ENCODE measurements around the gene FAM3D.
"Not testable (repeated sequence)": the region's sequence is repeated elsewhere in the genome, so short reads cannot be mapped to it uniquely, and the experiment has no call there.

The FAM3D gene, protein sequence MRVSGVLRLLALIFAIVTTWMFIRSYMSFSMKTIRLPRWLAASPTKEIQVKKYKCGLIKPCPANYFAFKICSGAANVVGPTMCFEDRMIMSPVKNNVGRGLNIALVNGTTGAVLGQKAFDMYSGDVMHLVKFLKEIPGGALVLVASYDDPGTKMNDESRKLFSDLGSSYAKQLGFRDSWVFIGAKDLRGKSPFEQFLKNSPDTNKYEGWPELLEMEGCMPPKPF

GRCh38 chr3:58666683-58667082, at the start of gene FAM3D:
Gene FAM3D, minus strand, starts transcription at chr3:58666774. Its CDS starts 11,211 bp downstream, at chr3:58655563.
- no peak for DNase-seq (ENCODE audit: low read depth in 2 of 2)

DNA sequence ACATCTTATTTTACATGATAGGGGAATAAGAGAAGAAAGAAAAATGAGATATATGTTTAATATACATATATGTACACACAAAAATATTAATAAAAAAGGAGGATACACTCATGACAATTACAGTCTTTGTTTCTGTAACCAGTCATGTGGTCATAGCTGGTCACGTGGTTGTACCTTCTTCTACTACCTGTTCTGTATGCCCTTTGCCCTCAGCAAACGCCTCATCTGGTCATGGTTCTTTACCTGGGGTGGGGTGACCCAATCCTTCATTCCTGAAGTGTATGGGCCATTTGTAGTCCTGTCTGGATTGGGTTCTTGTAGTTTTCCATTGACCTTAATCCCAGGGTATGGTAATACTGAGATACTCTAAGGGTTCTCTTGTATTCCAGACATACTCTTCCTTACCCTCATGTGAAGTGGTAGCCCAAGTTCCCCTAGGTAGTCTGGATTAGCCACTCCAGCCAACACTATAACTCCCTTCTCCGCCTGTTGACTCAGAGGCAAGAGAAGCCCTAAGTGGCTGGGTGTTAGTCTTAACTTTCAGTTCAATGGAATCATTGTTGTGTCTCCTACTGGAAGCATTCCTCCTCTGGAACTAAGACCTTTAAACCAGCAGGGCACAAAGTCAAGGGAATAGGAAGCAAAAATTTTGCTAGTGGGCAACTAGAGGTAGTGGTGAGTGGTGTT, 47.3 kb upstream of the FAM3D start:
- DNase-seq (ENCODE audit: low read depth in 2 of 2): no peak

DNA sequence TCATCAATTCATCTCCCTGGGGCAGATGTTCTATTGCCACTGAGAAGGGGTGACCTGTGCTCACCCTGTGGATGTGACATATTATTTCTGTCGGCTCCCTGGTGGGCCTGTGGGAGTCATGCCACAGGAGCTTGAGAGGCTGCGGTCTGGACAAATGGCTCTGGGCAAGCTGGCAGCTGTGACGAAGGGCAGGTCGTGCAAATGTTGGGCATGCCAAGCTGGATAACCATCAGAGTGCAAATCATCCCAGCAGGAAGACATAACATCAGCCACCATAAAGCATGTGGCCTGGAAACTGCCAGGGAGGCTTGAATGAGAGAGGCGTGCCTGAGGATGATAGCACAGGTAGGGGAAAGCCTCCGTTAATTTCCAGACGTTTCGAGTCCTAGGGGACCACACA, 45.3 kb upstream of the FAM3D start:
- no peak for DNase-seq (ENCODE audit: low read depth in 2 of 2)

DNA sequence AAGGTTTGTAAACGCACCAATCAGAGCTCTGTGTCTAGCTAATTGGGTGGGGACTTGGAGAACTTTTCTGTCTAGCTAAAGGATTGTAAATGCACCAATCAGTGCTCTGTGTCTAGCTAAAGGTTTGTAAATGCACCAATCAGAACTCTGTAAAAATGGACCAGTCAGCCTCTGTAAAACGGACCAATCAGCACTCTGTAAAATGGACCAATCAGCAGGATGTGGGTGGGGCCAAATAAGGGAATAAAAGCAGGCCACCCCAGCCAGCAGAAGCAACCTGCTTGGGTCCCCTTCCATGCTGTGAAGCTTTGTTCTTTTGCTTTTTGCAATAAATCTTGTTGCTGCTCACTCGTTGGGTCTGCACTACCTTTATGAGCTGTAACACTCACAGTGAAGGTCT, 42.4 kb upstream of the FAM3D start:
- not testable (repeated sequence) for DNase-seq (ENCODE audit: low read depth in 2 of 2)

- DNase-seq (ENCODE audit: low read depth in 2 of 2): no peak
Measured at GRCh38 chr3:58708116-58708791, 41.7 kb upstream of the FAM3D start.

DNA sequence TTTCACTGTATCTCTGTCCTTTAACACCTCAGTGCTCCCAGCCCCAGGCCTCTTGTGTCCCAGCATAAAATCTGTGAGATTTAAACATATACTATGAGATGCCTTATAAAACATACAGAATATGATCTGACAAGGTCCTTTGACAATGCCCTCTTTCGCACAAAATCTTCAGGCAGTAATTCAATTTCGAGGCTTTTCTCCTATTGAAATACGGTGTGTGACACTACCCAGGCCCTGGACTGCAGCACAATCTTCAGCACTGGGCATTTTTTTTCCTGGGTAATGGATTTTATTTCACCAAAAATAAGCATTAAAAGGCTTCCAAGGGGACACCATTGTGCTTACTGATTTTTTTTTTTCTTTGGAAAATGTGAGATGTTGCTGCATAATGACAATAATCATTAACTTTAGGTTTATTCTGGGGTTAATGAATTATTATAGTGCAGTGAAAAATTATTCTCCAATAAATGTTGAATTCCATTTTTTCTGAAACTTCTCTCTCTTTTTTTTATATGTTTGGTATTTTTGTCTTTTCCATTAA, 40.9 kb upstream of the FAM3D start:
- DNase-seq (ENCODE audit: low read depth in 2 of 2): no peak

DNA sequence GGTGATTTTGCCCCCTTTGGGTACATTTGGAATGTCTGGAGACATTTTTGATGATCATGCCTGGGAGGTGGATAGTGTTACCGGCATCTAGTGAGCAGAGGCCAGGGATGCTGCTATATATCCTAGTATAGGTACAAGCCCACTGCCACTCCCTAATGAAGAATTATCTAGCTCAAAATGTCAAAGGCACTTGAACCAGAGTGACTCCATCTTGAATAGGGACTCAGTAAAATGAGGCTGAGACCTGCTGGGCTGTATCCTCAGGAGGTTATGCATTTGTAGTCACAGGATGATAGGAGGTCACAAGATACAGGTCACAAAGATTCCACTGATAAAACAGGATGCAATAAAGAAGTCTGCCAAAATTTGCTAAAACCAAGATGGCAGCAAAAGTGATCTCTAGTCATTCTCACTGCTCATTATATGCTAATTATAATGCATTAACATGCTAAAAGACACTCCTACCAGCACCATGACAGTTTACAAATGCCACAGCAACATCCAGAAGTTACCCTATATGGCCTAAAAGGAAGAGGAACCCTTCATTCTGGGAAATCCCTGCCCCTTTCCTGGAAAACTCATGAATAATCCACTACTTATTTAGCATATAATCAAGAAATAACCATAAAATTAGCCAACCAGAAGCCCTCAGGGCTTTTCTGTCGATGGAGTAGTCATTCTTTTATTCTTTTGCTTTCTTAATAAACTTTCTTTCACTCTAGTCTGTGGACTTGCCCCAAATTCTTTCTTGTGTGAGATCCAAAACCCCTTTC, 40.0 kb upstream of the FAM3D start:
- DNase-seq (ENCODE audit: low read depth in 2 of 2): no peak

GRCh38 chr3:58704745-58705144, 38.2 kb upstream of the FAM3D start:
- DNase-seq (ENCODE audit: low read depth in 2 of 2): no peak

DNA sequence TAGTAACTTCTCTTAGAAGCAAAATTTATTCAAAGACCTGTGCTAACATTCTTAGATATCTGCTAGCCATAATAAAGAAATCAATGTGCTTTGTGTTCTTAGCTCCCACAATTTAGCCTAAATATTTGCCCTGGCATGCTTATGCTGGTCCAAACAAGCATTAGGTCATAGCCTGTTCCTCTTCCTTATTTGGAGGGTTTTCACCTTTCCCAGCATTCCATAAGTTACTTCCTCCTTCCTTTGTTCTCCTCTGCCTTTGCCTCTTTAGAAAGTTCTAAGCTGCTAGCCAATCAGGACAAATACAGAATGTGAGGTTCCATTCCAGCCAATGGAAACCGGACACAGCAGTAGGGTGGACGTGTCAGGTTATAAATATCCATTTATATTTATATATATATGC, 37.7 kb upstream of the FAM3D start:
- DNase-seq (ENCODE audit: low read depth in 2 of 2): not testable (repeated sequence)

GRCh38 chr3:58698246-58698645, 31.7 kb upstream of the FAM3D start:
- DNase-seq (ENCODE audit: low read depth in 2 of 2): no peak

DNA sequence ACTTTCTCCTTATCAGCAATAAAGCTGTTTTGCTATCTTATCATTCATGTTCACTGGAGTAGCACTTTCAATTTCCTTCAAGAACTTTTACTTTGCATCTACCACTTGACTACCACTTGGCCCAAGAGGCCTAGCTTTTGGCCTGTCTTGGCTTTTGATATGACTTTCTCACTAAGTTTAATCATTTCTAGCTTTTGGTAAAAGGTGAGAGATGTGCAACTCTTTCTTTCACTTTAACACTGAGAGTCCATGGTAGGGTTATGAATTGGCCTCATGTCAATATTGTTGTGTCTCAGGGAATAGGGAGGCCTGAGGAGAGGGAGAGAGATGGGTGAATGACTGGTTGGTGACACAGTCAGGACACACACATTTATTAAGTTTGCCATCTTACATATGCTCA, 31.0 kb upstream of the FAM3D start:
- DNase-seq (ENCODE audit: low read depth in 2 of 2): no peak

DNA sequence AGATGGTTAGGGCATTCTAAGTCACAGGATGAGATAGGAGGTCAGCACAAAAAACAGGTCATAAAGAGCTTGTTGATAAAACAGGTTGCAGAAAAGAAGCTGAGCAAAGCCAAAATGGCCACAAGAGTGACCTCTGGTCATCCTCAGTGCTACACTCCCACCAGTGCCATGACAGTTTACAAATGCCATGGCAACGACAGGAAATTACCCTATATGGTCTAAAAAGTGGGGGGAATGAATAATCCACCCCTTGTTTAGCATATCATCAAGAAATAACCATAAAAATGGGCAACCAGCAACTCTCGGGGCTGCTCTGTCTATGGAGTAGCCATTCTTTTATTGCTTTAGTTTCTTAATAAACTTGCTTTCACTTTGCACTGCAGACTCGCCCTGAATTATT, 30.2 kb upstream of the FAM3D start:
- DNase-seq (ENCODE audit: low read depth in 2 of 2): not testable (repeated sequence)

DNA sequence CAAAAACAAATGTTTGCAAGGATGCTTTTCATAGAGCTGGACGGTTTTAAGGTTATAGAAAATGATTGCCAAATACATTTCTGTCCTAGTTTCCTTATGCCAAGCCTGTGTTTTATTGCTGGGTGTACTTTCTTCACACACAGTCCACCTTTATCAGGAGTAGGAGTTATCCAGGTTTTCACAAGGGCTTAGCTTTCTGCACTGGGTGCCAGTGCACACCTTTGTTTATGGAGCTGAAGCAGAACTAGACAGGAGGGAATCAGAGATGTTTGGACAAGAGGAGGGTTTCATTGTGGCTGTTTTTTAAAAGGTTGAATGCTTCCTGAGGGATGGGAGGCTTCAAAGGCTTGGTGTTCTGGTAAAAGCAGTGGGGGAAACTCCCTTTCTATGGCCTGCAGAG, 29.5 kb upstream of the FAM3D start:
- no peak for DNase-seq (ENCODE audit: low read depth in 2 of 2)

DNA sequence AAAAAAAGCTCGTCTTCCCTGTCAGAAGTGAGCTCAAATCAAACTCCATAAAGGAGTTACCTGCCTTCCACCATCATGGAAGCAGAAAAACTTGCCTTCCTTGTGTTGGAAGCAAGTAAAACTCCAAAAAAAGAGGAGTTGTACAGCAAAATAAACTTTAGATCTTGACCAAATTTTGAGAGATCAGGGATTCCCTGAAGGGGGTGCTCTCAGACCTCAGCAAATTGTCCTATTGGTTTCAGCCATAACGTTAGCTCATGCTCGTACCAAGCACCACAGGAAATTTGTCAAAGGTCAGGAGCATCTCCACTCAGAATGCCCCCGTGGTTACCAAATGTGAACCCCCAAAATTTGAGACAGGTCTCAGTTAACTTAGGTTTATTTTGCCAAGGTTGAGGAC, 28.7 kb upstream of the FAM3D start:
- DNase-seq (ENCODE audit: low read depth in 2 of 2): not testable (repeated sequence)

DNA sequence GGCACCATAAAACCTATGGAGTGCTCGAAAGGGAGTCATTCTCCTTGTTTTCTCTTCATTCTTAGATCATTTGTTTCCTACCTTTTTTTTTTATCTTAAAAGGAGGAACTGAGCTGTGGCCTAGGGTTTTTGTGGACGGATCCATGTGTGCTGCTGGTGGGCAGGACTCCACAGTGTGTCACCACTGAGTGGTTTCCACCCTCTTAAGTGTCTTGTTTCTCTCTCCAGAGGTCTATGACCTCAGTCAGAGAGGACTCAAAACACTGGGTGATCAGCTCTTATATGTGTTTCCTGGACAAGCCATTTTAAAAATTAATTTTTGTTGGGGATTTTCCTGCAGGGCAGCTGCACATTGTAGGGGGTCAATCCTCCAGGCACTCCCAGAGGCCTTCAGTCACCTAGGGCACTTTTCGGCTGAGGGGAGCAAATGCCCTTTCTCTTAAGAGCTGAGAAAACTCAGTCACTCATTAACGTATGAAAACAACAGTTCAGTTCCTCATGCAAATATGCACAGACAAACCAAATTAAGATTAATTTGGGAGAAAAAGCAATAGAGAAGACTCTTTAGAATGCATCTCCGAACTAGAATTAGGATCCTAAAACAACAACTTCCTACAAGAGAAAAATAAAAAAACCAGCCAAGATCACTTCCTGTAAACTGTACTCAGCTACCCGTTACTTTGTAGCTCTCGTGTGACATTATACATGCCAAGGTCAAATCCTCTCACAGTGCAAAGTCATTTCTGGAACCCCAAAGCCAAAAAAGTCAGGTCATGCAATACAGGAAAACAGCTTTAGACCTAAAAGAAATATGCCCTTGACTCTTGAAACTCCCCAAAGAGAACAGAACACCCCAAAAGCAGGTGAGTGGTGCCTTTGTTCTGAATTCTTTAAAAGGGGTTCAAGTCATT, 27.6 kb upstream of the FAM3D start:
- no peak for DNase-seq (ENCODE audit: low read depth in 2 of 2)

GRCh38 chr3:58692484-58692883, 25.9 kb upstream of the FAM3D start:
- DNase-seq (ENCODE audit: low read depth in 2 of 2): no peak

GRCh38 chr3:58691997-58692396, 25.4 kb upstream of the FAM3D start:
- DNase-seq (ENCODE audit: low read depth in 2 of 2): no peak

DNA sequence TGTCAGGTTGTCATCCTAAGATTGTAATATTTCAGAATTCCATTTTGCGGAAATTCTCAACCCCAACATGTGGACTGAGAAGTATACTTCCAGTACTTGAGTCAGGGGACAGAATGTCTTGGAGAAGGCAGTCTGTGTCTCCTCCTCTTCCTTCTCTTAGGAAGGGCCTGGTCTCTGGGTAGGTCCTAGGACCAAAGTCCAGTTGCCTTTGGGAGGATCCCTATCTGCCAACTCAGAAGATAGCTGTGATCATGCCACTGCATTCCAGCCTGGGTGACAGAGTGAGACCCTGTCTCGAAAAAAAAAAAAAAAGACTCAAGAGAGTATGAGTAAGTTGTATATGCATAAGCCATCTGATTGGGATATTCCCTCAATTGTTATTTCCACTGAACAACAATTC, 23.9 kb upstream of the FAM3D start:
- DNase-seq (ENCODE audit: low read depth in 2 of 2): no peak

GRCh38 chr3:58688574-58688973, 22.0 kb upstream of the FAM3D start:
- DNase-seq (ENCODE audit: low read depth in 2 of 2): no peak

GRCh38 chr3:58686847-58687246, 20.3 kb upstream of the FAM3D start:
- no peak for DNase-seq (ENCODE audit: low read depth in 2 of 2)

- DNase-seq (ENCODE audit: low read depth in 2 of 2): no peak
Measured at GRCh38 chr3:58685641-58686040, 19.1 kb upstream of the FAM3D start.
